Renal cortical epithelial cell (primary cell): Measurements from ENCODE around the gene FAM53B. TPM values are rescaled to one million over a fixed set of nuclear protein-coding genes. Genes with fewer than 3 reads are reported as not detected.

Experiments used
- DNase-seq: peaks from one replicate; pipeline ENCODE4 v3.0.0-alpha.2; 2011; ENCODE audit warnings: low read depth
- total RNA-seq: library from RNA; depleted of rRNA; stranded (reverse); fragments of >200 nt; gene quantifications from 2 replicates; pipeline ENCODE4 v1.2.3, GENCODE V29; 2014

Gene FAM53B
- total RNA-seq, 1 donor from 2014 or later, result 20.4 TPM

- DNase-seq, result no peak
Measured at GRCh38 chr10:124742413-124743190, 1.6 kb downstream of the FAM53B start.

GRCh38 chr10:124741922-124742412 is 2.2 kb downstream of the FAM53B start:
- DNase-seq, result no peak

GRCh38 chr10:124741281-124741921 is 2.8 kb downstream of the FAM53B start:
- DNase-seq, result peak; percentile 55

- peak; percentile 81 for DNase-seq
Measured at GRCh38 chr10:124740369-124741280, 3.6 kb downstream of the FAM53B start.

GRCh38 chr10:124739986-124740368 is 4.2 kb downstream of the FAM53B start:
- DNase-seq, result no peak

- no peak for DNase-seq
Measured at GRCh38 chr10:124739119-124739921, 4.9 kb downstream of the FAM53B start.

GRCh38 chr10:124738441-124738840 is 5.7 kb downstream of the FAM53B start:
- DNase-seq, result no peak

- DNase-seq, result no peak
Measured at GRCh38 chr10:124737708-124738107, 6.5 kb downstream of the FAM53B start.

GRCh38 chr10:124737221-124737620 is 7.0 kb downstream of the FAM53B start:
- no peak for DNase-seq

- peak; percentile 71 for DNase-seq
Measured at GRCh38 chr10:124736491-124737136, 7.6 kb downstream of the FAM53B start.

- DNase-seq, result no peak
Measured at GRCh38 chr10:124735491-124736286, 8.5 kb downstream of the FAM53B start.

GRCh38 chr10:124734311-124735166 is 9.6 kb downstream of the FAM53B start:
- DNase-seq, result no peak

GRCh38 chr10:124733571-124734245 is 10.5 kb downstream of the FAM53B start:
- no peak for DNase-seq

- peak; percentile 77 for DNase-seq
Measured at GRCh38 chr10:124732931-124733570, 11.1 kb downstream of the FAM53B start.

GRCh38 chr10:124731551-124731950 is 12.6 kb downstream of the FAM53B start:
- no peak for DNase-seq

- no peak for DNase-seq
Measured at GRCh38 chr10:124730790-124731189, 13.4 kb downstream of the FAM53B start.

GRCh38 chr10:124728830-124729661 is 15.1 kb downstream of the FAM53B start:
- DNase-seq, result no peak
